HCT116 (cell line): Measurements from ENCODE around the gene LYSMD1. TPM values are rescaled to one million over a fixed set of nuclear protein-coding genes. Genes with fewer than 3 reads are reported as not detected.

Experiments used
- ATAC-seq: fragments of 200-7000 bp; cut with Tn5 transposase; 2 replicates; pipeline ENCODE4 v1.9.1; 2020; ENCODE audit warnings: mild to moderate bottlenecking, moderate library complexity
- BruUV-seq: library from RNA; stranded (reverse); fragments of 400-500 nt; replicated peaks from 2 replicates; lab custom pipeline; 2021; lab: Mats Ljungman, UMichigan
- CTCF ChIA-PET: fragments of 300-600 bp; sonication (Branson Sonifier 250); formaldehyde crosslinking; loops from one replicate; lab custom pipeline; 2021; ENCODE audit warnings: antibody characterized with exemption; lab: Charles Lee
- POLR2A ChIA-PET: fragments of 300-600, 350-600 bp; sonication (Branson Sonifier 250); formaldehyde crosslinking; loops from one replicate; lab custom pipeline; 2021; ENCODE audit warnings: antibody characterized with exemption; lab: Charles Lee
- RAD21 ChIA-PET, 2 experiments: fragments of 300-600 bp; sonication (Branson Sonifier 250); formaldehyde crosslinking; loops; one replicate each; lab custom pipeline; 2023; ENCODE audit warnings: low total read pairs in 2 of 2; ENCODE audit not compliant: uncharacterized antibody in 2 of 2, unreplicated experiment in 2 of 2, low non-redundant PET in 1 of 2; lab: Charles Lee
- DNase-seq: peaks from one replicate; pipeline ENCODE4 v3.0.0-alpha.2; 2010; ENCODE audit warnings: low read depth, low spot score
- H2AFZ ChIP-seq: fragments of 200-600 bp; shearing (Covaris generic), sonication (generic); 2 replicates; pipeline ENCODE4 v1.6.1; 2017; ENCODE audit warnings: low read depth, mixed run types, mixed read lengths, antibody characterized with exemption, low read length; ENCODE audit not compliant: poor library complexity, severe bottlenecking
- H3K27ac ChIP-seq: 2 replicates; pipeline ENCODE4 v1.5.1; 2012; ENCODE audit warnings: low read depth, low read length
- H3K27me3 ChIP-seq: fragments of 200-600 bp; sonication (generic); 2 replicates; pipeline ENCODE4 v1.6.1; 2016; ENCODE audit warnings: mixed run types, low read length, mixed read lengths; ENCODE audit not compliant: insufficient read depth
- H3K36me3 ChIP-seq, 2 experiments: fragments of 200-500 bp in 1 of 2; fragments of 200-600 bp in 1 of 2; sonication (Bioruptor generic) in 1 of 2; sonication (generic) in 1 of 2; 2 replicates each; pipeline versions ENCODE4 v1.5.1 to v1.6.1; 2014 to 2016; ENCODE audit warnings: low read length in 2 of 2, inconsistent platforms in 1 of 2, mixed read lengths in 1 of 2, mixed run types in 1 of 2; ENCODE audit not compliant: insufficient read depth in 2 of 2, control insufficient read depth in 1 of 2
- H3K4me1 ChIP-seq, 2 experiments: fragments of 200-600 bp in 1 of 2; sonication (generic) in 1 of 2; 2 replicates each; pipeline versions ENCODE4 v1.5.1 to v1.6.1; 2012 to 2017; ENCODE audit warnings: low read length in 2 of 2, inconsistent platforms in 1 of 2, mild to moderate bottlenecking in 1 of 2, mixed read lengths in 1 of 2, mixed run types in 1 of 2, moderate library complexity in 1 of 2; ENCODE audit not compliant: insufficient read depth in 2 of 2, control insufficient read depth in 1 of 2
- H3K4me2 ChIP-seq: fragments of 200-600 bp; sonication (generic); 2 replicates; pipeline ENCODE4 v1.6.1; 2017; ENCODE audit warnings: mixed run types, low read length, mixed read lengths
- H3K4me3 ChIP-seq, 2 experiments: fragments of 200-600 bp in 1 of 2; sonication (generic) in 1 of 2; replicated peaks in 1 of 2; 2 replicates each; pipeline ENCODE4 v1.5.1; 2011 to 2016; ENCODE audit warnings: low read length in 2 of 2, control low read depth in 1 of 2, low read depth in 1 of 2, mild to moderate bottlenecking in 1 of 2, mixed read lengths in 1 of 2, mixed run types in 1 of 2
- H3K79me2 ChIP-seq: fragments of 200-600 bp; sonication (generic); 2 replicates; pipeline ENCODE4 v1.6.1; 2017; ENCODE audit warnings: mild to moderate bottlenecking, mixed run types, low read length, moderate library complexity, mixed read lengths; ENCODE audit not compliant: insufficient read depth
- H3K9ac ChIP-seq: fragments of 200-600 bp; sonication (generic); 2 replicates; pipeline ENCODE4 v1.6.1; 2016; ENCODE audit warnings: low read length, mixed read lengths
- H3K9me2 ChIP-seq: fragments of 200-600 bp; sonication (generic), shearing (Covaris generic); 2 replicates; pipeline ENCODE4 v1.6.1; 2017; ENCODE audit warnings: mixed run types, mild to moderate bottlenecking, moderate library complexity; ENCODE audit not compliant: insufficient read depth
- H3K9me3 ChIP-seq, 2 experiments: fragments of 200-500 bp in 1 of 2; fragments of 200-600 bp in 1 of 2; sonication (Bioruptor generic) in 1 of 2; sonication (generic) in 1 of 2; 2 replicates each; pipeline ENCODE4 v1.6.1; 2014 to 2017; ENCODE audit warnings: low read length in 2 of 2, mixed read lengths in 2 of 2, inconsistent platforms in 1 of 2, low read depth in 1 of 2, mild to moderate bottlenecking in 1 of 2, mixed run types in 1 of 2, moderate library complexity in 1 of 2; ENCODE audit not compliant: control insufficient read depth in 1 of 2, insufficient read depth in 1 of 2
- H4K20me1 ChIP-seq: fragments of 200-600 bp; sonication (generic), shearing (Covaris generic); 2 replicates; pipeline ENCODE4 v1.6.1; 2017; ENCODE audit warnings: mixed run types, mild to moderate bottlenecking, moderate library complexity; ENCODE audit not compliant: insufficient read depth
- CEBPB ChIP-seq: IDR thresholded peaks from 2 replicates; pipeline ENCODE4 v1.6.1; 2012; ENCODE audit warnings: low read depth
- ELF1 ChIP-seq: IDR thresholded peaks from 2 replicates; pipeline ENCODE4 v1.6.1; 2012; ENCODE audit warnings: low read depth, borderline replicate concordance
- FOSL1 ChIP-seq: IDR thresholded peaks from 2 replicates; pipeline ENCODE4 v1.6.1; 2012; ENCODE audit warnings: low read depth
- POLR2A ChIP-seq: IDR thresholded peaks from 2 replicates; pipeline ENCODE4 v1.7.0; 2011; ENCODE audit warnings: borderline replicate concordance; ENCODE audit not compliant: insufficient read depth, insufficient read length; ENCODE audit errors: extremely low read depth
- TCF7L2 ChIP-seq: IDR thresholded peaks from 2 replicates; pipeline ENCODE4 v1.7.0; 2011; ENCODE audit warnings: borderline replicate concordance, inconsistent platforms; ENCODE audit not compliant: insufficient read depth, insufficient read length; ENCODE audit errors: extremely low read depth
- YY1 ChIP-seq: IDR thresholded peaks from 2 replicates; pipeline ENCODE4 v1.6.1; 2011; ENCODE audit warnings: low read length, low read depth, moderate library complexity, mild to moderate bottlenecking; ENCODE audit not compliant: insufficient replicate concordance; ENCODE audit errors: extremely low read depth
- ZNF274 ChIP-seq: fragments of 200-500 bp; sonication (Bioruptor generic); IDR thresholded peaks from 2 replicates; pipeline ENCODE4 v1.6.1; 2014; ENCODE audit warnings: mild to moderate bottlenecking, low read depth, low read length, inconsistent platforms
- intact Hi-C: fragments of 100-400 bp; cut with micrococcal nuclease; formaldehyde crosslinking; loops from 2 replicates; pipeline ENCODE4 v1.10.0; 2022
- total RNA-seq: library from RNA; stranded (reverse); gene quantifications from one replicate; pipeline ENCODE4 v1.2.1, GENCODE V29; 2021; ENCODE audit not compliant: unreplicated experiment
- TF ChIP-seq, protein P1 (sequence below), 3 experiments: fragments of 200-600 bp in 1 of 3; sonication (generic) in 1 of 3; IDR thresholded peaks in 2 of 3; conservative IDR thresholded peaks in 1 of 3; 2 replicates each; pipeline ENCODE4 v1.5.1; 2012 to 2017; ENCODE audit warnings: low read depth in 2 of 3, low read length in 2 of 3, antibody characterized with exemption in 1 of 3, borderline replicate concordance in 1 of 3, control low read depth in 1 of 3, mild to moderate bottlenecking in 1 of 3, mixed read lengths in 1 of 3, mixed run types in 1 of 3, moderate library complexity in 1 of 3; ENCODE audit not compliant: insufficient read depth in 1 of 3
- TF ChIP-seq, protein P2 (sequence below): IDR thresholded peaks from 2 replicates; pipeline ENCODE4 v1.6.1; 2012

LYSMD1 gene
- total RNA-seq, 1 experiment from 2014 or later, result 5.0 TPM

DNA sequence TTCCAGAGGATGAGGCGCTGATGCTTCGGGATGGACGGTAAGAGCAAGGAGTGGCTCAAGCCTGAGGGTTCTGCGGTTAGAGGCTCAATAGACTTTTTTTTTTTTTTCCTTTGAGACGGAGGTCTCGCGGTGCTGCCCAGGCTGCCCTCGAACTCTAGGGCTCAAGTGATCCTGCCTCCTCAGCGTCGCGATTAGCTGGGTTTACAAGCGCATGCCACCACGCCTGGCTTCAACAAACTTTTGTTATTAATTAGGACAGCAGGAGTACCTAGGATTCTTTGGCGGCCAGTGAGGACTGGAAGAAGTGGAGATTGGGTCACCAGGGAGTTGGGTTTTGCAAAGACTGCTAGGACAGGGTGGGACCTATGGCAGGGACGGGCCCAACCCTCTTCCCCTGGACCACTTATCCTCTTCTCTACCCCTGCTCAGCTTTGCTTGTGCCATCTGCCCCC, 829 bp upstream of the LYSMD1 start:
- RAD21 ChIA-PET, result no interaction called here
- BruUV-seq, result no TSS peak
- CTCF ChIA-PET, result interaction anchor here (1.4 kb wide), 1 partner anchor 67 kb away, joined by 5 read pairs; no protein-coding TSS in a partner anchor
- peak overlapping the region; percentile 57 for H3K27ac ChIP-seq
- H3K4me2 ChIP-seq, result peak overlapping the region; percentile 85
- no peaks in the 10 kb centered on the region for H4K20me1 ChIP-seq
- H3K9me3 ChIP-seq, result no peaks in the 10 kb centered on the region
- TF ChIP-seq, protein P1, sequence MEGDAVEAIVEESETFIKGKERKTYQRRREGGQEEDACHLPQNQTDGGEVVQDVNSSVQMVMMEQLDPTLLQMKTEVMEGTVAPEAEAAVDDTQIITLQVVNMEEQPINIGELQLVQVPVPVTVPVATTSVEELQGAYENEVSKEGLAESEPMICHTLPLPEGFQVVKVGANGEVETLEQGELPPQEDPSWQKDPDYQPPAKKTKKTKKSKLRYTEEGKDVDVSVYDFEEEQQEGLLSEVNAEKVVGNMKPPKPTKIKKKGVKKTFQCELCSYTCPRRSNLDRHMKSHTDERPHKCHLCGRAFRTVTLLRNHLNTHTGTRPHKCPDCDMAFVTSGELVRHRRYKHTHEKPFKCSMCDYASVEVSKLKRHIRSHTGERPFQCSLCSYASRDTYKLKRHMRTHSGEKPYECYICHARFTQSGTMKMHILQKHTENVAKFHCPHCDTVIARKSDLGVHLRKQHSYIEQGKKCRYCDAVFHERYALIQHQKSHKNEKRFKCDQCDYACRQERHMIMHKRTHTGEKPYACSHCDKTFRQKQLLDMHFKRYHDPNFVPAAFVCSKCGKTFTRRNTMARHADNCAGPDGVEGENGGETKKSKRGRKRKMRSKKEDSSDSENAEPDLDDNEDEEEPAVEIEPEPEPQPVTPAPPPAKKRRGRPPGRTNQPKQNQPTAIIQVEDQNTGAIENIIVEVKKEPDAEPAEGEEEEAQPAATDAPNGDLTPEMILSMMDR (IDR thresholded peaks at IDR 0.05 in 2 of 3, conservative IDR thresholded peaks at IDR 0.05 in 1 of 3; ENCODE audit: borderline replicate concordance in 1 of 3, insufficient read depth in 1 of 3, low read depth in 2 of 3, low read length in 2 of 3), result no peak
- TF ChIP-seq CEBPB (no peak), TCF7L2 (no peak), YY1 (no peak), ELF1 (no peak), POLR2A (no peak), ZNF274 (no peak), FOSL1 (no peak)
- TF ChIP-seq, protein P2, sequence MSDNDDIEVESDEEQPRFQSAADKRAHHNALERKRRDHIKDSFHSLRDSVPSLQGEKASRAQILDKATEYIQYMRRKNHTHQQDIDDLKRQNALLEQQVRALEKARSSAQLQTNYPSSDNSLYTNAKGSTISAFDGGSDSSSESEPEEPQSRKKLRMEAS, result no peak
- H3K4me3 ChIP-seq, result peak overlapping the region; percentile 83 to 88
- H3K4me1 ChIP-seq, result peaks cover 11 to 19% of the 10 kb centered on the region in 2 experiments
- H3K9ac ChIP-seq, result peak overlapping the region; percentile 84
- H2AFZ ChIP-seq, result no peak overlapping the region
- peaks cover 2 to 12% of the 10 kb centered on the region in 2 experiments; a peak in 3 of 4 replicates for H3K36me3 ChIP-seq
- ATAC-seq, result peak; percentile 28
- H3K9me2 ChIP-seq, result no peaks in the 10 kb centered on the region
- H3K27me3 ChIP-seq, result no peaks in the 10 kb centered on the region
- intact Hi-C loops, result no loop called here
- H3K79me2 ChIP-seq, result peaks cover 24% of the 10 kb centered on the region; the same call in 1 of the 2 replicates
- no peak for DNase-seq
- POLR2A ChIA-PET, result interaction anchor here (0.7 to 1.0 kb wide), 2 partner anchors 18 to 23 kb away, joined by 3 read pairs; partner anchors contain the start of gene VPS72
